Measurements from ENCODE around the gene C16orf46. TPM values are rescaled to one million over a fixed set of nuclear protein-coding genes. Genes with fewer than 3 reads are reported as not detected.

Gene C16orf46
- total RNA-seq, 1 experiment from 2014 or later = 2.0 TPM

DNA sequence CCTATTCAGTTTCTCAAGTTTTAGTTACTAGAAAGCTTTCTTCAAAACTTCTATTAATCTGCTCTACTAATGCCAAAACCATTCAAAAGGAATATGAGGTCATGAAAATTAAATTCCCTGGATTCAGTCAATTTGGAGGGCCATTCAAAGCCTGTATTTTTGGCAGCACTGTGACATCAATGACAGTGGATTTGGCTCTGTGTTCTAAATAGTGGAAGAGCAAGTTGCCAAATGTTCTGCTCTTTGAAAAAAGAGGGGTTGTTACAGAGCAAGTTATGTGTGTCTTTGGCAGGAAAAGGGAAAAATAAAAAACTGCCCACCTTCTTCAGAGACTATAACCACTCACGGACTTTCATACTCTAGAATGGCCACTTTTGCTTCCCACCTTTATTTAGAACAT lies 3.2 kb upstream of the C16orf46 start:
- Histone ChIP-seq H3K79me2 (ENCODE audit: insufficient read depth, low read length) (no peaks in the 10 kb centered on the region), H3K18ac (ENCODE audit: insufficient read length, low read depth, low read length) (no peak overlapping the region), H3K27me3 (ENCODE audit: insufficient read depth, low read length) (no peaks in the 10 kb centered on the region), H4K8ac (replicated peaks; ENCODE audit: insufficient read length, low read depth, low read length) (no peak overlapping the region), H2BK15ac (ENCODE audit: low read depth, low read length) (no peak overlapping the region), H3K9ac (ENCODE audit: extremely low read depth, insufficient read length, low read length) (no peak overlapping the region), H3K23me2 (ENCODE audit: insufficient read length, low read depth, low read length, poor library complexity, severe bottlenecking) (peaks cover 8% of the 10 kb centered on the region), H3K14ac (ENCODE audit: insufficient read depth, low read length) (no peak overlapping the region), H3T11ph (ENCODE audit: low read length) (no peak overlapping the region), H2BK20ac (ENCODE audit: low read depth, low read length, poor library complexity, severe bottlenecking) (no peak overlapping the region), H3K79me1 (ENCODE audit: insufficient read depth, low read depth, low read length, poor library complexity, severe bottlenecking) (no peaks in the 10 kb centered on the region), H2BK120ac (ENCODE audit: low read depth, low read length, poor library complexity, severe bottlenecking) (no peak overlapping the region), H2BK12ac (ENCODE audit: insufficient read length, low read depth, low read length) (no peak overlapping the region), H4K5ac (ENCODE audit: insufficient read length, low read depth, low read length) (no peak overlapping the region), H3K27ac (ENCODE audit: insufficient read length, low read depth, low read length) (no peak overlapping the region), H3K4me2 (ENCODE audit: insufficient read depth, insufficient read length, low read length) (no peak overlapping the region), H2AFZ (ENCODE audit: low read length) (no peak overlapping the region), H3K4ac (ENCODE audit: low read depth, low read length) (no peak overlapping the region), H2BK5ac (ENCODE audit: insufficient read length, low read length) (no peak overlapping the region), H3K23ac (ENCODE audit: insufficient read length, low read depth, low read length) (no peak overlapping the region), H3K9me3 (ENCODE audit: control insufficient read depth, low read depth, low read length) (no peaks in the 10 kb centered on the region), H4K91ac (ENCODE audit: insufficient read length, low read depth, low read length) (no peak overlapping the region), H3K56ac (ENCODE audit: insufficient read length, low read depth, low read length) (no peak overlapping the region), H2AK5ac (ENCODE audit: insufficient read length, low read length) (no peak overlapping the region), H3K4me1 (ENCODE audit: insufficient read depth, low read length) (no peaks in the 10 kb centered on the region), H4K20me1 (ENCODE audit: control insufficient read depth, insufficient read depth, insufficient read length) (no peaks in the 10 kb centered on the region)
- H3K36me3 Mint-ChIP-seq (ENCODE audit: insufficient read depth in 1 of 3, low read depth in 3 of 3) = peaks cover 6 to 21% (median 7%) of the 10 kb centered on the region in 3 experiments; a peak in 5 of 7 replicates
- peaks cover 2 to 3% of the 10 kb centered on the region in 2 experiments; a peak in 1 of 4 replicates for H3K4me1 Mint-ChIP-seq
- no peaks in the 10 kb centered on the region; the same call in 1 of the 2 replicates for H3K27me3 Mint-ChIP-seq (ENCODE audit: low read depth)
- no CpG with 5 or more reads among the region's 1 CpG for WGBS (ENCODE audit: extremely low coverage, insufficient read length, low lambda C conversion rate)
- H3K27ac Mint-ChIP-seq = no peak overlapping the region
- no peak overlapping the region for H3K4me3 Mint-ChIP-seq
- TF ChIP-seq, protein P1, sequence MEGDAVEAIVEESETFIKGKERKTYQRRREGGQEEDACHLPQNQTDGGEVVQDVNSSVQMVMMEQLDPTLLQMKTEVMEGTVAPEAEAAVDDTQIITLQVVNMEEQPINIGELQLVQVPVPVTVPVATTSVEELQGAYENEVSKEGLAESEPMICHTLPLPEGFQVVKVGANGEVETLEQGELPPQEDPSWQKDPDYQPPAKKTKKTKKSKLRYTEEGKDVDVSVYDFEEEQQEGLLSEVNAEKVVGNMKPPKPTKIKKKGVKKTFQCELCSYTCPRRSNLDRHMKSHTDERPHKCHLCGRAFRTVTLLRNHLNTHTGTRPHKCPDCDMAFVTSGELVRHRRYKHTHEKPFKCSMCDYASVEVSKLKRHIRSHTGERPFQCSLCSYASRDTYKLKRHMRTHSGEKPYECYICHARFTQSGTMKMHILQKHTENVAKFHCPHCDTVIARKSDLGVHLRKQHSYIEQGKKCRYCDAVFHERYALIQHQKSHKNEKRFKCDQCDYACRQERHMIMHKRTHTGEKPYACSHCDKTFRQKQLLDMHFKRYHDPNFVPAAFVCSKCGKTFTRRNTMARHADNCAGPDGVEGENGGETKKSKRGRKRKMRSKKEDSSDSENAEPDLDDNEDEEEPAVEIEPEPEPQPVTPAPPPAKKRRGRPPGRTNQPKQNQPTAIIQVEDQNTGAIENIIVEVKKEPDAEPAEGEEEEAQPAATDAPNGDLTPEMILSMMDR (conservative IDR thresholded peaks at IDR 0.05) = no peak
- DNase-seq = no peak
- no peaks in the 10 kb centered on the region for H3K9me3 Mint-ChIP-seq
